ENCODE measurements around the gene CLMP.
"Not testable (repeated sequence)": the region's sequence is repeated elsewhere in the genome, so short reads cannot be mapped to it uniquely, and the experiment has no call there.

Gene CLMP

DNA sequence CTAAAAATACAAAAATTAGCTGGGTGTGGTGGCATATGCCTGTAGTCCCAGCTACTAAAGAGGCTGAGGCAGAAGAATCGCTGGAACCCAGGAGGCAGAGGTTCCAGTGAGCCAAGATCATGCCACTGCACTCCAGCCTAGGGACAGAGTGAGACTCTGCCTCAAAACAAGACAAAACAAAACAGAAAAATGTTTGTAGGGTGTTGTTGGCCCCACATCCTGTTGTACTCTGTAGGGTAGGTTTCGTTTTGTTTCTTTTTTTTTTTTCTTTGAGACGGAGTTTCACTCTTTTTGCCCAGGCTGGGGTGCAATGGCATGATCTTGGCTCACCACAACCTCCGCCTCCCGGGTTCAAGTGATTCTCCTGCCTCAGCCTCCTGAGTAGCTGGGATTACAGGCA lies 107.4 kb downstream of the CLMP start:
- DNase-seq (ENCODE audit: low spot score); H3K18ac ChIP-seq (ENCODE audit: low read length); H2BK5ac ChIP-seq (ENCODE audit: low read length); H3K4ac ChIP-seq (ENCODE audit: low read length); H4K8ac ChIP-seq (ENCODE audit: low read depth, low read length); H3K27ac ChIP-seq (replicated peaks; ENCODE audit: low read length); H2BK120ac ChIP-seq (ENCODE audit: low read depth, low read length); H4K91ac ChIP-seq (ENCODE audit: low read depth, low read length, poor library complexity); H3K4me3 ChIP-seq (ENCODE audit: low read length in 2 of 2); H3K14ac ChIP-seq (ENCODE audit: low read length); H3K23ac ChIP-seq (ENCODE audit: low read depth, low read length, poor library complexity); H3K4me1 ChIP-seq (ENCODE audit: control insufficient read depth in 2 of 2, insufficient read depth in 1 of 2, low read depth in 1 of 2, low read length in 2 of 2); H3K9me3 ChIP-seq (replicated peaks in 1 of 2; ENCODE audit: control insufficient read depth in 2 of 2, insufficient read depth in 1 of 2, low read depth in 1 of 2, low read length in 2 of 2); H2BK15ac ChIP-seq (ENCODE audit: low read length); H2AFZ ChIP-seq (ENCODE audit: low read length); H3K9ac ChIP-seq (ENCODE audit: low read depth, low read length, poor library complexity); H2AK5ac ChIP-seq (ENCODE audit: low read depth, low read length); H3K36me3 ChIP-seq (replicated peaks in 1 of 2; ENCODE audit: control insufficient read depth in 2 of 2, insufficient read depth in 2 of 2, low read length in 2 of 2); H3K4me2 ChIP-seq (ENCODE audit: insufficient read depth, low read length, poor library complexity, severe bottlenecking); H2BK12ac ChIP-seq (ENCODE audit: low read length); H3K79me1 ChIP-seq (ENCODE audit: low read depth, low read length); H3K27me3 ChIP-seq (ENCODE audit: control insufficient read depth in 3 of 3, insufficient read depth in 3 of 3, low read depth in 1 of 3, low read length in 3 of 3): not testable (repeated sequence)
- WGBS, 2 donors (ENCODE audit: extremely low coverage in 2 of 2, insufficient read length in 2 of 2, insufficient replicate concordance in 1 of 2), result no CpG with 5 or more reads among the region's 5 CpGs

DNA sequence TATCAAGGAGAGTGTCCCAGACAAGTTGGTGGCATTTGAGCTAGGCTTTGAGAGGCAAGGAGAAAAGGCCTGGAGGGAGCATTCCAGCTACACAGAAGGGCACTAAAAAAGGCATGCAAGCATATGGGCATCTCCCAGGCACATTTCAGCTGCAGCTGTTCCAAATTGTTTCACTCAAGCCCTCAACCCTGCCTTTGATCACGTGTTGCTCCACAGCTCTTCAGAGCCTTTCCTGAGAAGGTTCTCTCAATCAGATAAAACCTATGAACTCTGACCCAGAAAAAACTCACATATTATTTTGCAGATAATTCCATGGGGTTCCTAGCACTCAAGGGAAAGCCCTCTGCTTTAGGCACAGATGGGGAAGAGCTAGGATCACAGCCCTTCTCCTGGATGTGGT lies 108.7 kb downstream of the CLMP start:
- no CpG with 5 or more reads among the region's 1 CpG for WGBS, 2 donors (ENCODE audit: extremely low coverage in 2 of 2, insufficient read length in 2 of 2, insufficient replicate concordance in 1 of 2)
- Histone ChIP-seq H3K27me3 (ENCODE audit: control insufficient read depth in 3 of 3, insufficient read depth in 3 of 3, low read depth in 1 of 3, low read length in 3 of 3) (no peaks in the 10 kb centered on the region), H3K4me3 (ENCODE audit: low read length in 2 of 2) (no peak overlapping the region), H3K79me1 (ENCODE audit: low read depth, low read length) (no peaks in the 10 kb centered on the region), H2BK15ac (ENCODE audit: low read length) (no peak overlapping the region), H3K14ac (ENCODE audit: low read length) (no peak overlapping the region), H3K9ac (ENCODE audit: low read depth, low read length, poor library complexity) (no peak overlapping the region), H3K4me2 (ENCODE audit: insufficient read depth, low read length, poor library complexity, severe bottlenecking) (no peak overlapping the region), H3K36me3 (replicated peaks in 1 of 2; ENCODE audit: control insufficient read depth in 2 of 2, insufficient read depth in 2 of 2, low read length in 2 of 2) (no peaks in the 10 kb centered on the region), H3K27ac (replicated peaks; ENCODE audit: low read length) (no peak overlapping the region), H2AFZ (ENCODE audit: low read length) (no peak overlapping the region), H2BK5ac (ENCODE audit: low read length) (no peak overlapping the region), H2AK5ac (ENCODE audit: low read depth, low read length) (no peak overlapping the region), H3K9me3 (replicated peaks in 1 of 2; ENCODE audit: control insufficient read depth in 2 of 2, insufficient read depth in 1 of 2, low read depth in 1 of 2, low read length in 2 of 2) (peaks cover 0 to 8% of the 10 kb centered on the region in 2 donors), H3K18ac (ENCODE audit: low read length) (no peak overlapping the region), H4K91ac (ENCODE audit: low read depth, low read length, poor library complexity) (no peak overlapping the region), H3K4me1 (ENCODE audit: control insufficient read depth in 2 of 2, insufficient read depth in 1 of 2, low read depth in 1 of 2, low read length in 2 of 2) (no peaks in the 10 kb centered on the region), H3K23ac (ENCODE audit: low read depth, low read length, poor library complexity) (no peak overlapping the region), H2BK120ac (ENCODE audit: low read depth, low read length) (no peak overlapping the region), H3K4ac (ENCODE audit: low read length) (no peak overlapping the region), H4K8ac (ENCODE audit: low read depth, low read length) (no peak overlapping the region), H2BK12ac (ENCODE audit: low read length) (no peak overlapping the region)
- DNase-seq (ENCODE audit: low spot score), result no peak

DNA sequence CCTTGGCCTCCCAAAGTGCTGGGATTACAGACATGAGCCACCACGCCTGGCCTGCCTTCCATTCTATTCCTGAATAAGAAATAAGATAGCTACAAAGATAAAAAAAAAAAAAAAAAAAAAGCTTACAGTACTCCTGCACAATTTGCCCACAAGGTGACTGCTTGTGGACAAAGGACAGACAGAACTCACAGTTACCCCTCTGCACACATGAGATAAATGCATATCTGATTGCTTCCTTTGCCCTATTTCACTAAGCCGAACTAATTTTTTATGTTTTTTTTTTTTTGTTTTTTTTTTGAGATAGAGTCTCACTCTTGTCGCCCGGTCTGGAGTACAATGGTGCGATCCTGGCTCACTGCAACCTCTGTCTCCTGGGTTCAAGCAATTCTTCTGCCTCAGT lies 109.6 kb downstream of the CLMP start:
- H3K27ac ChIP-seq (replicated peaks; ENCODE audit: low read length), result no peak overlapping the region
- H4K8ac ChIP-seq (ENCODE audit: low read depth, low read length), result no peak overlapping the region
- no peak overlapping the region for H2BK5ac ChIP-seq (ENCODE audit: low read length)
- no peak overlapping the region for H4K91ac ChIP-seq (ENCODE audit: low read depth, low read length, poor library complexity)
- H3K27me3 ChIP-seq (ENCODE audit: control insufficient read depth in 3 of 3, insufficient read depth in 3 of 3, low read depth in 1 of 3, low read length in 3 of 3), result no peaks in the 10 kb centered on the region
- no peak overlapping the region for H2AFZ ChIP-seq (ENCODE audit: low read length)
- no peak overlapping the region for H3K4me2 ChIP-seq (ENCODE audit: insufficient read depth, low read length, poor library complexity, severe bottlenecking)
- no peak for DNase-seq (ENCODE audit: low spot score)
- H3K36me3 ChIP-seq (replicated peaks in 1 of 2; ENCODE audit: control insufficient read depth in 2 of 2, insufficient read depth in 2 of 2, low read length in 2 of 2), result no peaks in the 10 kb centered on the region
- no peak overlapping the region for H3K18ac ChIP-seq (ENCODE audit: low read length)
- no peak overlapping the region for H3K4ac ChIP-seq (ENCODE audit: low read length)
- H3K4me3 ChIP-seq (ENCODE audit: low read length in 2 of 2), result no peak overlapping the region
- H3K79me1 ChIP-seq (ENCODE audit: low read depth, low read length), result no peaks in the 10 kb centered on the region
- no peak overlapping the region for H2BK15ac ChIP-seq (ENCODE audit: low read length)
- H2BK120ac ChIP-seq (ENCODE audit: low read depth, low read length), result no peak overlapping the region
- no peak overlapping the region for H3K23ac ChIP-seq (ENCODE audit: low read depth, low read length, poor library complexity)
- no peak overlapping the region for H3K14ac ChIP-seq (ENCODE audit: low read length)
- no peaks in the 10 kb centered on the region for H3K4me1 ChIP-seq (ENCODE audit: control insufficient read depth in 2 of 2, insufficient read depth in 1 of 2, low read depth in 1 of 2, low read length in 2 of 2)
- H2AK5ac ChIP-seq (ENCODE audit: low read depth, low read length), result no peak overlapping the region
- H2BK12ac ChIP-seq (ENCODE audit: low read length), result no peak overlapping the region
- H3K9me3 ChIP-seq (replicated peaks in 1 of 2; ENCODE audit: control insufficient read depth in 2 of 2, insufficient read depth in 1 of 2, low read depth in 1 of 2, low read length in 2 of 2), result peaks cover 0 to 8% of the 10 kb centered on the region in 2 donors
- WGBS, 2 donors (ENCODE audit: extremely low coverage in 2 of 2, insufficient read length in 2 of 2, insufficient replicate concordance in 1 of 2), result no CpG with 5 or more reads among the region's 5 CpGs
- no peak overlapping the region for H3K9ac ChIP-seq (ENCODE audit: low read depth, low read length, poor library complexity)

DNA sequence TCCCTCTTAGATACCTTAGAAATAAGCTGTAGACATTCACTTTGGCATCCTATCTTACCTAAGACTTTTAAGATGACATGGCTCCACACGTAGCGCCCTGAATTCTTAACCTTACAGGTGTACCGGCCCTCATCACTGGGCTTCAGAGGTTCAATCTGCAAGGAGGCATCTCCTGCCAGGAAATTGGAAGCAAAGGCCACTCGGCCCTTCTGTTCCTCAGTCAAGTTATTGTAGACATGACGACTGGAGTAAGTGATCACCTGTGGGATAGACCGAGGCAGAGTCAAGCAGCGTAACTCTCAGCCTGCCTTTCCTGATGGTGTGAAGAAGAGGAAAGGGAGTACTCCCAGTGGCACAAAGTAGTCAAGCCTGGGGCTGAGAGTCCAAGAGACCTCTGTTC lies 110.6 kb downstream of the CLMP start:
- DNase-seq (ENCODE audit: low spot score), result no peak

More for the DNA sequence above, 110.6 kb downstream of the CLMP start:
- no peak overlapping the region for H2AFZ ChIP-seq (ENCODE audit: low read length)
- no peak overlapping the region for H4K91ac ChIP-seq (ENCODE audit: low read depth, low read length, poor library complexity)
- H2BK120ac ChIP-seq (ENCODE audit: low read depth, low read length), result no peak overlapping the region
- no CpG with 5 or more reads among the region's 7 CpGs for WGBS, 2 donors (ENCODE audit: extremely low coverage in 2 of 2, insufficient read length in 2 of 2, insufficient replicate concordance in 1 of 2)
- H2BK12ac ChIP-seq (ENCODE audit: low read length), result no peak overlapping the region
- no peak overlapping the region for H2AK5ac ChIP-seq (ENCODE audit: low read depth, low read length)
- H3K36me3 ChIP-seq (replicated peaks in 1 of 2; ENCODE audit: control insufficient read depth in 2 of 2, insufficient read depth in 2 of 2, low read length in 2 of 2), result no peaks in the 10 kb centered on the region
- H2BK5ac ChIP-seq (ENCODE audit: low read length), result no peak overlapping the region
- H3K79me1 ChIP-seq (ENCODE audit: low read depth, low read length), result no peaks in the 10 kb centered on the region
- no peaks in the 10 kb centered on the region for H3K27me3 ChIP-seq (ENCODE audit: control insufficient read depth in 3 of 3, insufficient read depth in 3 of 3, low read depth in 1 of 3, low read length in 3 of 3)
- no peak overlapping the region for H3K4me2 ChIP-seq (ENCODE audit: insufficient read depth, low read length, poor library complexity, severe bottlenecking)
- H3K14ac ChIP-seq (ENCODE audit: low read length), result no peak overlapping the region
- no peaks in the 10 kb centered on the region for H3K4me1 ChIP-seq (ENCODE audit: control insufficient read depth in 2 of 2, insufficient read depth in 1 of 2, low read depth in 1 of 2, low read length in 2 of 2)
- H3K23ac ChIP-seq (ENCODE audit: low read depth, low read length, poor library complexity), result no peak overlapping the region
- no peak overlapping the region for H3K27ac ChIP-seq (replicated peaks; ENCODE audit: low read length)
- no peak overlapping the region for H3K4me3 ChIP-seq (ENCODE audit: low read length in 2 of 2)
- H3K18ac ChIP-seq (ENCODE audit: low read length), result no peak overlapping the region
- peaks cover 0 to 8% of the 10 kb centered on the region in 2 donors for H3K9me3 ChIP-seq (replicated peaks in 1 of 2; ENCODE audit: control insufficient read depth in 2 of 2, insufficient read depth in 1 of 2, low read depth in 1 of 2, low read length in 2 of 2)
- H4K8ac ChIP-seq (ENCODE audit: low read depth, low read length), result no peak overlapping the region
- no peak overlapping the region for H2BK15ac ChIP-seq (ENCODE audit: low read length)
- no peak overlapping the region for H3K9ac ChIP-seq (ENCODE audit: low read depth, low read length, poor library complexity)
- no peak overlapping the region for H3K4ac ChIP-seq (ENCODE audit: low read length)

Measured in neuronal stem cell (in vitro differentiated cells).